HG03575 (cell line): ENCODE data around the gene CARM1.
"Not testable (repeated sequence)": the region's sequence is repeated elsewhere in the genome, so short reads cannot be mapped to it uniquely, and the experiment has no call there.

Experiments used
- ATAC-seq: cut with Tn5 transposase; IDR thresholded peaks from one replicate; pipeline ENCODE4 v1.9.1; 2021; ENCODE audit not compliant: unreplicated experiment, insufficient number of reproducible peaks, low FRiP score; ENCODE audit errors: extremely low read depth

Gene CARM1

DNA sequence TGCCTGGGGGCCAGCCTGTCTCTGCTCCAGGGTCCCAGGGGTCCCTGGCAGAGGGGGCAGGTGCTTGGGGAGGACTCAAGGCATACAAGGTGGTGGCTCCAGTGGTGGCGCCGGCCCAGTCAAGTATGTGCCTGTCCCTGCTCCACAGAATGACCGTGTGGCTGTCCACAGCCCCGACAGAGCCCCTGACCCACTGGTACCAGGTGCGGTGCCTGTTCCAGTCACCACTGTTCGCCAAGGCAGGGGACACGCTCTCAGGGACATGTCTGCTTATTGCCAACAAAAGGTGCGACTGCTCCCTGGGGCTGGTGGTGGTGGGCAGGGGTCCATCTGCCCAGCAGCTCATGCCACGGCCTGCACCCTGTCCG, 48.9 kb downstream of the CARM1 start:
- no peak for ATAC-seq

DNA sequence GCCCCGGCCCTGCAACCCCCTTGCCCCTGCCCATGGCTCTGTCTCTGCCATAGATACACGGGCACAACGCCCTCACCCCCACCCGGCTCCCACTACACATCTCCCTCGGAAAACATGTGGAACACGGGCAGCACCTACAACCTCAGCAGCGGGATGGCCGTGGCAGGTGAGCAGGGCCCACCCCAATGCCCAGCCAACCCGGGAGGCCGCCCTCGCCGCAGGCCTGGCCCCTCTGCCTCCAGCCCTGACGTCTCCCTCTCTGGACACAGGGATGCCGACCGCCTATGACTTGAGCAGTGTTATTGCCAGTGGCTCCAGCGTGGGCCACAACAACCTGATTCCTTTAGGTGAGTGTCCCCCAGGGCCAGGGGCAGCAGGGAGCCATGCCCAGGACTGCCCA, 49.4 kb downstream of the CARM1 start:
- no peak for ATAC-seq

GRCh38 chr19:10921199-10921909, 50.0 kb downstream of the CARM1 start:
- no peak for ATAC-seq

DNA sequence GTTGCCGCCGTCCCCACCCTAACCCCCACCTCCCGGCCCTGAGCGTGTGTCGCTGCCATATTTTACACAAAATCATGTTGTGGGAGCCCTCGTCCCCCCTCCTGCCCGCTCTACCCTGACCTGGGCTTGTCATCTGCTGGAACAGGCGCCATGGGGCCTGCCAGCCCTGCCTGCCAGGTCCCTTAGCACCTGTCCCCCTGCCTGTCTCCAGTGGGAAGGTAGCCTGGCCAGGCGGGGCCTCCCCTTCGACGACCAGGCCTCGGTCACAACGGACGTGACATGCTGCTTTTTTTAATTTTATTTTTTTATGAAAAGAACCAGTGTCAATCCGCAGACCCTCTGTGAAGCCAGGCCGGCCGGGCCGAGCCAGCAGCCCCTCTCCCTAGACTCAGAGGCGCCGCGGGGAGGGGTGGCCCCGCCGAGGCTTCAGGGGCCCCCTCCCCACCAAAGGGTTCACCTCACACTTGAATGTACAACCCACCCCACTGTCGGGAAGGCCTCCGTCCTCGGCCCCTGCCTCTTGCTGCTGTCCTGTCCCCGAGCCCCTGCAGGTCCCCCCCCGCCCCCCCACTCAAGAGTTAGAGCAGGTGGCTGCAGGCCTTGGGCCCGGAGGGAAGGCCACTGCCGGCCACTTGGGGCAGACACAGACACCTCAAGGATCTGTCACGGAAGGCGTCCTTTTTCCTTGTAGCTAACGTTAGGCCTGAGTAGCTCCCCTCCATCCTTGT, 50.7 kb downstream of the CARM1 start:
- no peak for ATAC-seq

DNA sequence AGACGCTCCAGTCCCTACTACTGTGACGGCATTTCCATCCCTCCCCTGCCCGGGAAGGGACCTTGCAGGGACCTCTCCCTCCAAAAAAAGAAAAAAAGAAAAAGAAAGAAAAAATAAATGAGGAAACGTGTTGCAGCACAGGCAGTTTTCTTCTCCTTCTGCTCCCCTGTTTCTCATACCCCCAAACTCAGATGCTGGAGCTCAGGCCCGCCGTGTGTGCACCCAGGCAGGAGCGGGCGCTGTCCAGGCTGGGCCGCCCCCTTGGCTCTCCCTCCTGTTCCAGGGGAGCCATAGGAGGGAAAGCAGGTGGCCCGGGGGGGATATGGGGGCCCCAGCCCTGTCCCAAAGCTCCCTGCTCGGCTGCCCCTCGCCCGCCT, 51.3 kb downstream of the CARM1 start:
- no peak for ATAC-seq

GRCh38 chr19:10923260-10924112, 52.1 kb downstream of the CARM1 start:
- no peak for ATAC-seq

- ATAC-seq: no peak
Measured at GRCh38 chr19:10924597-10924996, 53.2 kb downstream of the CARM1 start.

- ATAC-seq: no peak
Measured at GRCh38 chr19:10927730-10928562, 56.6 kb downstream of the CARM1 start.

DNA sequence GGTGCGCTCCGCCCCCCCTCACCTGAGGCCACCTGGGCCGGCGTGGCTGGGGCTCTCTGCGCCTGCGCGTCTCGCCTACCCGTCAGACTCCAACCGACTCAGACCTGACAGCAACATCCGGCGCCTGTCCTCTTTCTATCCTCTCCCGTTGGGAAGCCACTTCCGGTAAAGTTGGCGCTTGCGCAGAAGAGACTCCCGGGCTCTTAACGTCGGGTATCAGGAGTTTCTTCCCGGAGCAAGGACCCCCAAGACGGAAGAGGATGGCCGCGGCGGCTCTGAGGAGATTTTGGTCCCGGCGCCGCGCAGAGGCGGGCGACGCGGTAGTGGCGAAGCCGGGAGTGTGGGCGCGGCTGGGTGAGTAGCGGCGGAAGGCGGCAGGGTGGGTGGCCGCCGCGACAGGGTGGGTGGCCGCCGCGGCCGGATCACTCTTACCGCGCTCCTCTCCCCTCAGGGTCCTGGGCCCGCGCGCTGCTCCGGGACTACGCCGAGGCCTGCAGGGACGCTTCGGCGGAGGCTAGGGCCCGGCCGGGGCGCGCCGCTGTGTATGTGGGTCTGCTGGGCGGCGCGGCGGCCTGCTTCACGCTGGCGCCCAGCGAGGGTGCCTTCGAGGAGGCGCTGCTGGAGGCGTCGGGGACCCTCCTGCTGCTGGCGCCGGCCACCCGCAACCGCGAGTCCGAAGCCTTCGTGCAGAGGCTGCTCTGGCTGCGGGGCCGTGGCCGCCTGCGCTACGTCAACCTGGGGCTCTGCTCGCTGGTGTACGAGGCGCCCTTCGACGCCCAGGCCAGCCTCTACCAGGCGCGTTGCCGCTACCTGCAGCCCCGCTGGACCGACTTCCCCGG, 57.4 kb downstream of the CARM1 start, which contains the start of the genes TIMM29 and YIPF2:
Gene TIMM29, plus strand, starts transcription at position 249 of the 839 bp plus-strand sequence. Its CDS starts 12 bp downstream, at position 261.
Gene YIPF2, minus strand, starts transcription at position 77 of the 839 bp plus-strand sequence. CDS start 229 bp downstream, outside the sequence.
- ATAC-seq: no peak

- ATAC-seq: no peak
Measured at GRCh38 chr19:10929402-10929794, 58.0 kb downstream of the CARM1 start.

DNA sequence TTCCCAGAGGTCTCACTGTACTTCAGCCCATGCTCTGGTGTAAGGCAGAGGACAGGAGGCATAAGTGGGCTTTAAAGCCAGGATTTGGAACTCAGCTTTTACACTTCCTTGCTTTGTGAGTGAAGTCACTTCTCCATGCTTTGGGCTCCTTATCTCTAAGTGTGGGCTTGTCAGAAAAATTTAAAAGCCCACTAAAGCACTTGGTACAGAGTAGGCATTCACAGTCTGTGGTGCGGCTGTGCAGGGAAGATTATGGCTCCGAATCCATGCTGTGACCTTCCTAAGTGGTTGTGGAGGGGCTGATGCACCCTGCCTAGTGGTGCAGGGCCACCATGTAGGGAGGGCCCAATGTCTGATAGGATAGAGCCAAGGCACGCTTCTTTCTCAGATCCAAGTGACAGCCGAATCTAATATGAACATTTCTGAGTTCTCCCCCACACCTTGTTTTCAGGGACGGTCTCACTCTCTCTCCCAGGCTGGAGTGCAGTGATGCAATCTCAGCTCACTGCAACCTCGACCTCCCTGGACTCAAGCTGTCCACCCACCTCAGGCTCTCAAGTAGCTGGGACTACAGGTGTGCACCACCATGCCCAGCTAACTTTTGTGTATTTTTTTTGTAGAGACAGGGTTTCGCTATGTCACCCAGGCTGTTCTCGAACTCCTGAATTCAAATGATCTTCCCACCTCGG, 64.2 kb downstream of the CARM1 start:
- no peak for ATAC-seq

DNA sequence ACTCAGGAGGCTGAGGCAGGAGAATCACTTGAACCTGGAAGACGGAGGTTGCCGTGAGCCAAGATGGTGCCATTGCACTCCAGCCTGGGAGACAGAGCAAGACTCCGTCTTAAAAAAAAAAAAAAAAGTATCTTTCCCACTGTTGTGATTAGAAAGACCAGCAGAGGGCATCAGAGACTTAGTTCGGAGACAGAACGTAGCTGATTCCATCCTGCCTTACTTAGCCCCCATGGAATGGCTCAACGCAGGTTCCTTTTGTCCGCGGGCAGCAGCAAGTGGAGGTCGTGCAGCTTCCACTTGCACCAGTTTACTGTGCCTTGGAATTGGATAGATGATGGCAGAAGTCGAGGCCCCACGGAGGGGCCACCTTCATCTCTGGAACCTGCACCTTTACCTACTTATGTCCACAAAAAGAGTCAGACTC, 65.3 kb downstream of the CARM1 start:
- no peak for ATAC-seq

GRCh38 chr19:10941649-10942048, 70.3 kb downstream of the CARM1 start:
- not testable (repeated sequence) for ATAC-seq

DNA sequence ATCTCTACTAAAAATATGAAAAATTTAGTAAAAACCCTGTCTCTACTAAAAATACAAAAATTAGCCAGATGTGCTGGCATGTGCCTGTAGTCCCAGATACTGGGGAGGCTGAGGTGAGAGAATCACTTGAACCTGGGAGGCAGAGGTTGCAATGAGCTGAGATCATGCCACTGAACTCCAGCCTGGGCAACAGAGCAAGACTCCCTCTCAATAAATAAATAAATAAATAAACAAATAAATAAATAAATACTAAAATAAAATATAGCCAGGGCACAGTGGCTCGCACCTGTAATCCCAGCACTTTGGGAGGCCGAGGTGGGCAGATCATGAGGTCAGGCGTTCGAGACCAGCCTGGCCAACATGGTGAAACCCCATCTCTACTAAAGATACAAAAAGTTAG, 72.1 kb downstream of the CARM1 start:
- ATAC-seq: not testable (repeated sequence)

DNA sequence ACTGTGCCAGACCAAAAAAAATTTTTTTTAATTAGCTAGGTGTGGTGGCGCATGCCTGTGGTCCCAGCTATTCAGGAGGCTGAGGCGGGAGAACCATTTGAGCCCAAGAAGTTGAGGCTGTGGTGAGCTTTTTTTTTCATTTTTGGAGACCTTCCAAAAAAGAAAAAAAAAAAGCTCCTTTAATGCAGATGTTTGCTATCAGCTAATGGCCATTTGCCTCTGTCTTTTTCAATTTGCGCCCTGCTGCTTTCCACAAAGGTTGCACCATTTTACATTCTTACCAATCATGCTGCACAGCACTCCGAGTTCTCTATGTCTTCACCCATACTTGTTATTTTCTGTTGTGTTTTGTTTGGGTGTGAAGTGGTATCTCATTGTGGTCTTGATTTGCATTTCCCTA, 73.9 kb downstream of the CARM1 start:
- no peak for ATAC-seq

GRCh38 chr19:10946958-10947657, 75.8 kb downstream of the CARM1 start:
- ATAC-seq: no peak

DNA sequence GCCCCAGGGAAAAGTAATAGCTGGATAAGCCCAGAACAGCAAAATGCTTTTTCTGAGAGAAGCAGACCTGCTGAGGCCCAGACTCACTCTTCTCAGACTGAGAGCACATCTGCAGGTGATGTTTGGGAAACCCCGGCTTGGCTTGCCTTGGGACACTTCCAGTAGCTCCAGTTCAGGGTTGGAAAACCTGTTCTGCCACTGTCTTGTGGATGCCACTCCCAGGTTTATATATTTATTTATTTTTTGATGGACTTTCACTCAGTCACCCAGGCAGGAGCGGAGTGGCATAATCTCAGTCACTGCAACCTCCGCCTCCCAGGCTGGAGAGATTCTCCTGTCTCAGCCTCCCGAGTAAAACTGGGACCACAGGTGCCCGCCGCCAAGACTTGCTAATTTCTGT, 81.5 kb downstream of the CARM1 start:
- ATAC-seq: no peak
